A673 (cell line): ENCODE measurements around the gene KRTAP21-1.

Experiments used
- EZH2 ChIP-seq: fragments of 200-600 bp; sonication (generic); IDR thresholded peaks from 2 replicates; pipeline ENCODE4 v1.6.1; 2017; ENCODE audit warnings: borderline replicate concordance, low read depth, mild to moderate bottlenecking, mixed read lengths, antibody characterized with exemption, low read length; ENCODE audit not compliant: poor library complexity, severe bottlenecking
- TF ChIP-seq, protein P1 (sequence below): fragments of 300-800, 200-600 bp; sonication (generic); conservative IDR thresholded peaks from 2 replicates; pipeline ENCODE4 v1.5.1; 2017; ENCODE audit warnings: low read depth, mild to moderate bottlenecking, antibody characterized with exemption, low read length, moderate library complexity, mixed read lengths

DNA sequence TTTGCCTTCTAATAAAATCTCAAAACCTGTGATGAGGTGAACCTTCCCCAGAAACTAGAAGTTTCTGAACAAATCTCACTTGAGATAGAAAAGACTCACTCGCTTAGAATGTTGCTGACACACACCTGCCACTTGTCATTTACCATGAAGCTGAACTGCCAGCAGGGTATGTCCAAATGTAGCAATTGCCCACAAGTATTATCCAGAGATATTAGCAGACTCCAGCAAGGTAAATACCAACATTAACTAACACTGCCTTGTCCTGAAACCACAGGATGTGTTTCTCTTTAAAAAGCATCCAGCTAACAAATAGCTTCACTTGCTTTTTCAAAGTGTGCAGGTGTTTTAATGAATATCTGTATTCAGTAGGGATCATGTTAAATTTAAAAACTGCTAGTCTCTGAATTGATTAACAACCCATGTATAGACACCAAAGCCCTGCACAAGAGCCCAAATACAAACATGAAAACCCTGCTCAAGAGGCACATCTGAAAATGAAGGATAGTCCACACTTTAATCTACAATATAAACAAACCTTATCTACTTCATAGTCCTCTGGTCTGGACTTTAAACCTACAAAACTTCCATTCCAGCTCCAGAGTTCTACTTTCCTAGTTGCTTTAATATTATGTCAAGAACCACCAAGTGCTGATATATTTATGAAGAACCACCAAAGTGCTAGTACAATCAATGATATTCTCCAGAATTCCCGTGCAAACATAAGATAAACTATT lies 38.5 kb upstream of the KRTAP21-1 start:
- TF ChIP-seq, protein P1, sequence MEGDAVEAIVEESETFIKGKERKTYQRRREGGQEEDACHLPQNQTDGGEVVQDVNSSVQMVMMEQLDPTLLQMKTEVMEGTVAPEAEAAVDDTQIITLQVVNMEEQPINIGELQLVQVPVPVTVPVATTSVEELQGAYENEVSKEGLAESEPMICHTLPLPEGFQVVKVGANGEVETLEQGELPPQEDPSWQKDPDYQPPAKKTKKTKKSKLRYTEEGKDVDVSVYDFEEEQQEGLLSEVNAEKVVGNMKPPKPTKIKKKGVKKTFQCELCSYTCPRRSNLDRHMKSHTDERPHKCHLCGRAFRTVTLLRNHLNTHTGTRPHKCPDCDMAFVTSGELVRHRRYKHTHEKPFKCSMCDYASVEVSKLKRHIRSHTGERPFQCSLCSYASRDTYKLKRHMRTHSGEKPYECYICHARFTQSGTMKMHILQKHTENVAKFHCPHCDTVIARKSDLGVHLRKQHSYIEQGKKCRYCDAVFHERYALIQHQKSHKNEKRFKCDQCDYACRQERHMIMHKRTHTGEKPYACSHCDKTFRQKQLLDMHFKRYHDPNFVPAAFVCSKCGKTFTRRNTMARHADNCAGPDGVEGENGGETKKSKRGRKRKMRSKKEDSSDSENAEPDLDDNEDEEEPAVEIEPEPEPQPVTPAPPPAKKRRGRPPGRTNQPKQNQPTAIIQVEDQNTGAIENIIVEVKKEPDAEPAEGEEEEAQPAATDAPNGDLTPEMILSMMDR: no peak
- TF ChIP-seq EZH2: no peak
